ENCODE data around the gene NNMT. TPM values are rescaled to one million over a fixed set of nuclear protein-coding genes. Genes with fewer than 3 reads are reported as not detected.

NNMT gene
- total RNA-seq, 1 experiment from 2014 or later, result not detected

GRCh38 chr11:114321621-114322257 is 25.5 kb downstream of the NNMT start:
- H3K27ac ChIP-seq (ENCODE audit: low read depth, low read length), result no peak overlapping the region
- no peak for TF ChIP-seq CEBPB (IDR thresholded peaks at IDR 0.05; ENCODE audit: low read depth)
- no peak for TF ChIP-seq SRF (IDR thresholded peaks at IDR 0.05; ENCODE audit: low read depth)
- no peak for TF ChIP-seq ATF3 (IDR thresholded peaks at IDR 0.05)
- TF ChIP-seq RAD21 (IDR thresholded peaks at IDR 0.05; ENCODE audit: low read depth), result no peak
- ATAC-seq, result no peak
- H3K9me3 ChIP-seq (ENCODE audit: control insufficient read depth in 1 of 2, insufficient read depth in 1 of 2, low read depth in 1 of 2, low read length in 2 of 2), result no peaks in the 10 kb centered on the region
- DNase-seq (ENCODE audit: low read depth, low spot score), result no peak
- POLR2A ChIA-PET, result no interaction called here
- RAD21 ChIA-PET (ENCODE audit: low non-redundant PET in 1 of 2, low total read pairs in 2 of 2, uncharacterized antibody in 2 of 2, unreplicated experiment in 2 of 2), result no interaction called here
- no peaks in the 10 kb centered on the region for H3K9me2 ChIP-seq (ENCODE audit: insufficient read depth)
- no peak overlapping the region for H3K4me3 ChIP-seq (replicated peaks in 1 of 2; ENCODE audit: low read depth in 1 of 2, low read length in 2 of 2)
- no peak overlapping the region for H3K9ac ChIP-seq (ENCODE audit: low read length)
- no peak overlapping the region for H2AFZ ChIP-seq (ENCODE audit: low read depth, low read length, poor library complexity, severe bottlenecking)
- H3K27me3 ChIP-seq (ENCODE audit: insufficient read depth, low read length), result peaks cover 13% of the 10 kb centered on the region; the same call in 1 of the 2 replicates
- H3K79me2 ChIP-seq (ENCODE audit: insufficient read depth, low read length), result no peaks in the 10 kb centered on the region
- BruUV-seq (replicated peaks), result no TSS peak
- intact Hi-C loops (cut with micrococcal nuclease), result no loop called here
- H3K4me2 ChIP-seq (ENCODE audit: low read length), result no peak overlapping the region
- no peaks in the 10 kb centered on the region for H3K36me3 ChIP-seq (ENCODE audit: control insufficient read depth in 1 of 2, insufficient read depth in 2 of 2, low read length in 2 of 2)
- CTCF ChIA-PET, result no interaction called here
- no peaks in the 10 kb centered on the region for H3K4me1 ChIP-seq (ENCODE audit: control insufficient read depth in 1 of 2, insufficient read depth in 2 of 2, low read length in 2 of 2)
- H4K20me1 ChIP-seq (ENCODE audit: insufficient read depth), result no peaks in the 10 kb centered on the region

- Histone ChIP-seq H3K4me1 (ENCODE audit: control insufficient read depth in 1 of 2, insufficient read depth in 2 of 2, low read length in 2 of 2) (no peaks in the 10 kb centered on the region), H3K27ac (ENCODE audit: low read depth, low read length) (no peak overlapping the region)
- CTCF ChIA-PET, result no interaction called here
These were observed 26.7 kb downstream of the NNMT start for GRCh38 chr11:114322934-114323333.

More at GRCh38 chr11:114322934-114323333, 26.7 kb downstream of the NNMT start:
- intact Hi-C loops (cut with micrococcal nuclease), result no loop called here
- no peak overlapping the region for H3K4me3 ChIP-seq (replicated peaks in 1 of 2; ENCODE audit: low read depth in 1 of 2, low read length in 2 of 2)
- H3K9me2 ChIP-seq (ENCODE audit: insufficient read depth), result no peaks in the 10 kb centered on the region
- ChIA-PET POLR2A (no interaction called here), RAD21 (ENCODE audit: low non-redundant PET in 1 of 2, low total read pairs in 2 of 2, uncharacterized antibody in 2 of 2, unreplicated experiment in 2 of 2) (no interaction called here)
- H3K27me3 ChIP-seq (ENCODE audit: insufficient read depth, low read length), result peaks cover 13% of the 10 kb centered on the region; the same call in 1 of the 2 replicates
- no peaks in the 10 kb centered on the region for H3K79me2 ChIP-seq (ENCODE audit: insufficient read depth, low read length)
- H3K36me3 ChIP-seq (ENCODE audit: control insufficient read depth in 1 of 2, insufficient read depth in 2 of 2, low read length in 2 of 2), result no peaks in the 10 kb centered on the region
- no peak for TF ChIP-seq RAD21 (IDR thresholded peaks at IDR 0.05; ENCODE audit: low read depth)
- TF ChIP-seq TCF7L2 (IDR thresholded peaks at IDR 0.05; ENCODE audit: borderline replicate concordance, extremely low read depth, insufficient read depth, insufficient read length), result no peak
- TF ChIP-seq SIN3A (IDR thresholded peaks at IDR 0.05; ENCODE audit: low read depth), result no peak
- TF ChIP-seq CBX3 (IDR thresholded peaks at IDR 0.05; ENCODE audit: low read depth), result no peak
- TF ChIP-seq ZBTB33 (IDR thresholded peaks at IDR 0.05; ENCODE audit: extremely low read depth, insufficient replicate concordance, low read length), result no peak
- TF ChIP-seq ELF1 (IDR thresholded peaks at IDR 0.05; ENCODE audit: borderline replicate concordance, low read depth), result no peak
- TF ChIP-seq ATF3 (IDR thresholded peaks at IDR 0.05), result no peak
- no peak for TF ChIP-seq POLR2AphosphoS5 (IDR thresholded peaks at IDR 0.05; ENCODE audit: low read depth, low read length)
- no peak for TF ChIP-seq YY1 (IDR thresholded peaks at IDR 0.05; ENCODE audit: extremely low read depth, insufficient replicate concordance, low read depth, low read length)
- no peak for TF ChIP-seq JUND (IDR thresholded peaks at IDR 0.05)
- TF ChIP-seq EZH2phosphoT487 (IDR thresholded peaks at IDR 0.05; ENCODE audit: borderline replicate concordance), result no peak
- TF ChIP-seq REST (IDR thresholded peaks at IDR 0.05; ENCODE audit: low read depth), result no peak
- TF ChIP-seq EGR1 (IDR thresholded peaks at IDR 0.05; ENCODE audit: low read depth), result no peak
- no peak overlapping the region for H3K4me2 ChIP-seq (ENCODE audit: low read length)
- H4K20me1 ChIP-seq (ENCODE audit: insufficient read depth), result no peaks in the 10 kb centered on the region
- H3K9me3 ChIP-seq (ENCODE audit: control insufficient read depth in 1 of 2, insufficient read depth in 1 of 2, low read depth in 1 of 2, low read length in 2 of 2), result no peaks in the 10 kb centered on the region
- no peak for ATAC-seq
- no peak overlapping the region for H3K9ac ChIP-seq (ENCODE audit: low read length)
- BruUV-seq (replicated peaks), result no TSS peak
- H2AFZ ChIP-seq (ENCODE audit: low read depth, low read length, poor library complexity, severe bottlenecking), result no peak overlapping the region
- no peak for DNase-seq (ENCODE audit: low read depth, low spot score)

Data from HCT116 (cell line).